MCF 10A (cell line): ENCODE measurements around the gene LIAS. TPM values are rescaled to one million over a fixed set of nuclear protein-coding genes. Genes with fewer than 3 reads are reported as not detected.

Source experiments
- BruUV-seq: library from RNA; stranded (reverse); fragments of 400-500 nt; replicated peaks from 2 replicates; lab custom pipeline; 2021; lab: Mats Ljungman, UMichigan
- CTCF ChIA-PET: fragments of 300-600 bp; sonication (Branson Sonifier 250); formaldehyde crosslinking; extraction: SDS; loops from one replicate; lab custom pipeline; 2021; ENCODE audit warnings: antibody characterized with exemption, inconsistent platforms; lab: Yijun Ruan, JAX
- POLR2A ChIA-PET: fragments of 300-600, 350-650 bp; sonication (Branson Sonifier 250); formaldehyde crosslinking; extraction: SDS; loops from one replicate; lab custom pipeline; 2020; ENCODE audit warnings: antibody characterized with exemption, inconsistent platforms; lab: Yijun Ruan, JAX
- DNase-seq: peaks from one replicate; pipeline ENCODE4 v3.0.0-alpha.2; 2018; ENCODE audit not compliant: unreplicated experiment
- H3K27ac Mint-ChIP-seq: one replicate; pipeline ENCODE4 v1.8.0; 2022; ENCODE audit warnings: mild to moderate bottlenecking, low read depth, mixed read lengths; ENCODE audit not compliant: unreplicated experiment
- H3K27me3 Mint-ChIP-seq: one replicate; pipeline ENCODE4 v1.8.0; 2022; ENCODE audit warnings: mixed read lengths; ENCODE audit not compliant: insufficient read depth, unreplicated experiment
- H3K36me3 Mint-ChIP-seq: one replicate; pipeline ENCODE4 v1.8.0; 2022; ENCODE audit warnings: mild to moderate bottlenecking, moderate library complexity, mixed read lengths; ENCODE audit not compliant: insufficient read depth, unreplicated experiment
- H3K4me1 Mint-ChIP-seq: one replicate; pipeline ENCODE4 v1.8.0; 2022; ENCODE audit warnings: mixed read lengths; ENCODE audit not compliant: insufficient read depth, unreplicated experiment
- H3K4me3 Mint-ChIP-seq: one replicate; pipeline ENCODE4 v1.8.0; 2022; ENCODE audit warnings: mild to moderate bottlenecking, moderate library complexity, mixed read lengths; ENCODE audit not compliant: unreplicated experiment
- H3K9me3 Mint-ChIP-seq: one replicate; pipeline ENCODE4 v1.8.0; 2022; ENCODE audit warnings: mixed read lengths; ENCODE audit not compliant: unreplicated experiment
- CTCF ChIP-seq: fragments of 200-600 bp; IDR thresholded peaks from one replicate; pipeline ENCODE4 v1.8.0; 2022; ENCODE audit warnings: antibody characterized with exemption, mild to moderate bottlenecking; ENCODE audit not compliant: unreplicated experiment
- intact Hi-C: fragments of 100-400 bp; cut with micrococcal nuclease; formaldehyde crosslinking; loops from 2 replicates; pipeline ENCODE4 v1.14.1; 2022
- total RNA-seq: library from RNA; stranded (reverse); gene quantifications from 2 replicates; pipeline ENCODE4 v1.2.3, GENCODE V29; 2022

LIAS gene
- total RNA-seq, 1 experiment from 2014 or later, result 24.6 TPM

- ChIA-PET CTCF (interaction anchor here (0.5 to 0.6 kb wide), 2 partner anchors 57 to 264 kb away, joined by 4 to 6 read pairs; no protein-coding TSS in a partner anchor), POLR2A (interaction anchor here (1.1 to 1.6 kb wide), 2 partner anchors 18 to 73 kb away, joined by 3 to 4 read pairs; no protein-coding TSS in a partner anchor)
- intact Hi-C loops, result loop anchor here (10.0 kb wide), 1 partner anchor 138 kb away; no protein-coding TSS in a partner anchor
- Mint-ChIP-seq H3K36me3 (peaks cover 96% of the 10 kb centered on the region), H3K27ac (no peak overlapping the region), H3K4me1 (peaks cover 7% of the 10 kb centered on the region), H3K4me3 (no peak overlapping the region), H3K9me3 (no peaks in the 10 kb centered on the region), H3K27me3 (no peaks in the 10 kb centered on the region)
- no TSS peak for BruUV-seq
- no peak for TF ChIP-seq CTCF
- DNase-seq, result no peak
These were observed 5.8 kb upstream of the LIAS start for GRCh38 chr4:39452860-39453587.

GRCh38 chr4:39453738-39454137, 5.1 kb upstream of the LIAS start:
- no peak for TF ChIP-seq CTCF
- Mint-ChIP-seq H3K27ac (no peak overlapping the region), H3K9me3 (no peaks in the 10 kb centered on the region), H3K27me3 (no peaks in the 10 kb centered on the region), H3K4me1 (peaks cover 7% of the 10 kb centered on the region), H3K4me3 (no peak overlapping the region), H3K36me3 (peaks cover 96% of the 10 kb centered on the region)
- no TSS peak for BruUV-seq
- POLR2A ChIA-PET, result interaction anchor here (7.4 kb wide), 1 partner anchor 87 kb away, joined by 72 read pairs; the partner anchor contains the start of gene RFC1
- CTCF ChIA-PET, result interaction anchor here (0.8 kb wide), 1 partner anchor 72 kb away, joined by 3 read pairs; no protein-coding TSS in a partner anchor
- DNase-seq, result no peak
- intact Hi-C loops, result loop anchor here (10.0 kb wide), 1 partner anchor 139 kb away; no protein-coding TSS in a partner anchor

DNA sequence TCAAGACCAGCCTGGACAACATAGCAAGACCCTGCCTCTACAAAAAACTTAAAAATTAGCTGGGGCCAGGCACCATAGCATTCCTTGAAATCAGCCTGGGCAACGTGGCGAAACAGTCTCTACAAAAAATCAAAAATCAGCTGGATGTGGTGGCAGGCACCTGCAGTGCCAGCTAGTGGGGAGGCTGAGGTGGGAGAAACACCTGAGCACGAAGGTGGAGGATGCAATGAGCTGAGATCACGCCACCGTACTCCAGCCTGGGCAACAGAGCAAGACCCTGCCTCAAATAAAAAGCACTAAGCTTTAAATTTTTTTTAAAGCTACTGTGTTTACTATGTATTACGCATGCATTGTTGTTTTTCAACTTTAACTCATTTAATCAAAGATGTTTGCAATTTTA, 3.4 kb upstream of the LIAS start:
- Mint-ChIP-seq H3K36me3 (peaks cover 92% of the 10 kb centered on the region), H3K9me3 (no peaks in the 10 kb centered on the region), H3K4me3 (peak overlapping the region; percentile 95), H3K4me1 (peaks cover 7% of the 10 kb centered on the region), H3K27ac (no peak overlapping the region), H3K27me3 (no peaks in the 10 kb centered on the region)
- no peak for DNase-seq
- intact Hi-C loops, result loop anchor here (10.0 kb wide), 1 partner anchor 141 kb away; no protein-coding TSS in a partner anchor
- ChIA-PET POLR2A (interaction anchor here (1.0 to 7.4 kb wide), 4 partner anchors 9 to 139 kb away, joined by 3 to 72 read pairs (median 4); partner anchors contain the start of genes RFC1 and UGDH), CTCF (interaction anchor here (0.6 kb wide), 1 partner anchor 1136 kb away, joined by 3 read pairs; no protein-coding TSS in a partner anchor)
- no peak for TF ChIP-seq CTCF
- BruUV-seq, result no TSS peak
